GM21381 (cell line): ENCODE measurements around the gene SCRT2.
"Not testable (repeated sequence)": the region's sequence is repeated elsewhere in the genome, so short reads cannot be mapped to it uniquely, and the experiment has no call there.

Experiments
- ATAC-seq: cut with Tn5 transposase; IDR thresholded peaks from one replicate; pipeline ENCODE4 v1.9.1; 2021; ENCODE audit warnings: mild to moderate bottlenecking, moderate library complexity; ENCODE audit not compliant: unreplicated experiment

SCRT2 gene

DNA sequence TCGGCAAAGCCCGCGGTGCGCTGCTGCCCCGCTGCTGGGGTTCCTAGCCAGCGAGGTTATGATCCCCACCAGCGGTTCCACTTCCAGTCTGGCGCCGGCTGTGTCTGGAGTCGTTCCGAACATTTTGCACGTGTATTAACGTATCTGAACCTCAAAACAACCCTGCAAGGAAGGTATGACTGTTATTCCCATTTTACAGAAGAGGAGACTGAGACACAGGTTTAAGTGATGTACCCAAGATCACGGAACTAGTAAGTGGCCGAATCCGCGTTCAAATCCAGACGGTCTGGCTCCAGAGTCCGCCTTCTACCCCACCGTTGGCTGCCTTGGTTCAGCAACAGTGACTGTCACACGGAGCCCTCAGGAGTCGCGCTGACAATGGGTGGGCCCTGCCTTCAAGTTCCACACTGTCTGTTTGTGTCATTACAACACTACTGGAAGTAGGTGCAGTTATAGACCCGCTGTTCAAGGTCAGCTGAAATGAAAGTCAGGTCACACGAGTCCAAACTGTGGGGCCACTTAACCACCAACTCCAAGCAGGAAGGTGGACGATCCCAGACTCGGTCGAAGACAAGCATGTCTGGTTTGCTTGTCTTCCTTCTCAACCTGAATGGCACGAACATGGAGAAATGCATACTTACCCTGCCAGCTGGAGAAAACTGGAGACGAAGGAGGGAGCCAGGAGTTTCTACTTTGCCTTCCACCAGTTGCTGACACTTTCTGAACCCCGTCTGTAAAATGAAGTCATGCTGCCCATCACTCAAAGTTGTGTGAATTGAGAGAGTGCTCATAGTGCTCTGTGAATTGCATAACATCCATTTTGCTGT, 21.8 kb downstream of the SCRT2 start:
- no peak for ATAC-seq

DNA sequence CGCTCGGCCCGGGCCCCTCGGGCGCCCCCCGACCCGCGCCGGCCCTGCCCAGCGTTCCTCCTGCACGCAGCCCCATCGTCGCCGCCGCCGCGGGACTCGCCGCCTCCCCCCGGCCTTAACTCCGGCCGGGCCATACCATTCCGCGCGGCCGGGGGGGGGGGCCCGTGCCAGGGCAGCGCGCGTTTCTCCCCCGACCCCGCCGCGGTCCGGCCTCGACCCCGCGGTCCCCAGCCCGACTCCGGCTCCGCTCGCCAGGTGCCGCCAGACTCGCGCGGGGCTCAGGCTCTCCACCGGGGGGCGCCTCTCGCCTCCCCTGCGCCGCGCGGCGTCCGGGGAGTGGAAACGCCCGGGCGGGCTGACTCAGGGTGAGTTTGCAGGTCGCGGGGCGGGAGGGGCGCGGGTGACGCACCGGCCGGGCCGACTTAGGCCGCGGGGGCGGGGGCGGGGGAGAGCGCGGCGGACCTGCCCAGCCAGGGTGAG, 22.5 kb downstream of the SCRT2 start, which contains the start of gene SRXN1:
Gene SRXN1, minus strand, starts transcription at position 91 of the 480 bp plus-strand sequence. Its CDS starts 15 bp downstream, at position 76.
- ATAC-seq = peak; percentile 87

DNA sequence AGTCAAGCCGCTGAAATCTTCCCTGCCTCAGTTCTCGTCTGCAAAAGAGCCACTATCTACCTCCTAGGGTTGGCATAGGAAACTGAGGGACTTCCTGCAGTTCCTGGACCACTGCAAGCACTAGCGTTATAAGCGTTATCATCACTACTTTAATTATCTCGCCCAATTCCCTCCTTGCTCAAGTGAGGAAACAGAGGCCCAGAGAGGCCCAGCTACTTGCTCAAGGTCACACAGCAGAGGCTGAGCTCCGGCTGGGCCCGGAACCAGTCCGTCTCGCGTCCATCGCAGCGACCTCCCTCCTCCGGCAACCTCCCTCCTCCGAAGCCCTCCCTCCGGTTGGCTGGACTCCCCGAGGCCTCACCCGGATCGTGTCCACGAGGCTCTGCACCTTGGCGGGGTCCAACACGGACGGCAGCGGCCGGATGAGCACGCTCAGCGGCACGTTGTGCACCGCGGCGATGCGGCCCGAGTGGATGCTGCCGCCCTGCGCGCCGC, 22.9 kb downstream of the SCRT2 start:
- ATAC-seq = peak; percentile 26

- no peak for ATAC-seq
These were observed 23.6 kb downstream of the SCRT2 start for GRCh38 chr20:651713-652614.

GRCh38 chr20:650954-651353, 24.6 kb downstream of the SCRT2 start:
- no peak for ATAC-seq

DNA sequence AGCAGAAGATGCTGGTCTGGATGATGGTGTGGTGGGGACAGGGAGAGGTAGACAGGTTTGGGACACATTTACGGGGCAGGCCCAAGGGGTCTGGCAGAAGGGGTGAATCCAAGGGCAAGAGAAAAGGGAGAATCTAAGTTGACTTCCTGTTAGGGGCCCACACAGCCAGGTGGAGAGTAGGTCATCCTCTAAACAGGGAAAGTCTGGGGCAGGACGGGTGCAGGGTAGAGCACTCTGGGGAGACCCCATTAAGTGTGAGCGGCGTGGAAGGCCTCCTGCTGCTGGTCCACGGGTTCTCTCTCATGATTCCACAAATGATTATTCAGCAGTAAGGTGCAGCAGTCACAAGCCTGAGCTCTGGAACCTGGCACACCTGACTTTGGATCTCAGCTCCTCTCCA, 25.3 kb downstream of the SCRT2 start:
- no peak for ATAC-seq

DNA sequence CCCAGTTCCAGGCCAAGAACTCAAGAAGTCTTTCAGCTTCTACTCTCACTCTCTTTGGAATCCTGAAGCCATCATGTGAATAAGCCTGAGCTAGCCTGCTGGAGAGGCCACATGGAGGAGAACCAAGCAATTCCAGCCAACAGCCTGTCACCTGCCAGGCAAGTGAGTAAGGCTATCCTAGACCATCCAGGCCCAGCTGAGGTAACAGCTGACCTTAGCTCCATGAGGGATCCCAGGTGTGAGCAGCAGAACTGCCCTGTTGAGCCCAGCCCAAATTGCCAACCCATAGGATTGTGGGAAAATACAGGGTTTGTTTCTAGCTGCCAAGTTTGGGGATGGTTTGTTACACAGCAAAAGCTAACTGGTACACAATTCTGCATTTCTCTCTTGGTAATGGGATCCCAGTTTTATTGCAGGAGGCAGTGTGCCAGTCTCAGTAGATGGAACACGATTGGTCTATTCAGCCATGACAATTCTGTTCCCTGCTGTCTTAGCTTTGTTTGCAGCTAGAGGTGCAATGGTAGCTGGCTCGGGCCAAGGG, 28.1 kb downstream of the SCRT2 start:
- ATAC-seq = no peak

GRCh38 chr20:646868-647233, 28.8 kb downstream of the SCRT2 start:
- no peak for ATAC-seq

GRCh38 chr20:646107-646867, 29.3 kb downstream of the SCRT2 start:
- ATAC-seq = no peak

DNA sequence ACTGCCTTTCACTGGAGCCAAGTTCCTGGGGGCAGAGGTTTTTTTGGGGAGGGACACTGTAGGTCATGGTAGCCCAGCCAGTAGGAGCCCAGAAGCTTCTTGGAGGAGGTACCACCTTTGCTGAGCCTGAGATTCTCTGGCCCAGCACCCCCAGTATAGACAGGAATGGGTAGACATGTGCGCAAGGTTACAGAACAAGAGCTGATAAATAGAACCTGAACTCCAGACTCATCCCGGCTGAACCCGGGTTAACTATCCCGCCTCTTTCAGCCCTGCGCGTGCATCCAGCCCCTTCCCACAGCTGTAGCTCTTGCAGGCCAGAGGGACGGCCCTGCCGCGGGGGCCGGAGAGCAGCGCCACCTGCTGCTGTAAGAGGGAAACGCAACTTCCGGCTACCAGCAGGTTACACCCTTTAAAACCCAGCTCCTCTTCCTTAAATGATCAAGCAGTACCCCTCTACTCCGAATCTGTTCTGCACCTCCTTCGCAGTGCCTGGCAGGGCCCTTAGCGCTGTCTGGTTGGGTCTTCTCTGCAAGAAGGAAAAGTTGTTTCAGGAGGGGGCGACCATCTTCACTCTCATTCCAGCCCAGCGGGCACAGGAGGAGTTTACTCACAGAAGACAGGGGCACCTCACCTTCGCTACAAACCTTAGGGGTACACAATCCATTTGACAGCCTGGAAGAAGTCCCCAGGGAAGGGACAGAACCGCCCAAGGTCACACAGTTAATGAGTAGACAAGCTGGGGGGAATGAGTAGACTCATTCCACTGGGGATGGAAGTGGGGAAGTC, 30.1 kb downstream of the SCRT2 start:
- ATAC-seq = peak; percentile 56

DNA sequence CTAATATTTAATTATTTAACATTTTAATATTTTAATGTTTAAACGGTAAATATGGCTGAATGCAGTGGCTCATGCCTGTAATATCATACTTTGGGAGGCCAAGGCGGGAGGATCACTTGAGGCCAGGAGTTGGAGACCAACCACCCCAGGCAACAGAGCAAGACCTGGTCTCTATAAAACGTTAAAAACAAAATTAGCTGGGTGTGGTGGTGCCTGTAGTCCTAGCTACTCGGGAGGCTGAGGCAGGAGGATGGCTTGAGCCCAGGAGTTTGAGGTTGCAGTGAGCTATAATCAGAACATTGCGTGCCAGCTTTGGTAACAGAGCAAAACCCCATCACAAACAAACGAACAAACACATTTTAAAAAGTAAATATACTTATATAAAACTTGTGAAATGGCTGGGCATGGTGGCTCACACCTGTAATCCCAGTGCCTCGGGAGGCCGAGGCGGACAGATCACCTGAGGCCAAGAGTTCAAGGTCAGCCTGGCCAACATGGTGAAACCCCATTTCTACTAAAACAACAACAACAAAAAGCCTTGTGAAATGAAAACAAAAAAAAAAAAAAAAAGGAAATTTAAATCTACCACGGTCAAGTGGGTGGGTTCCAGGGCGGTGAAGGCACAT, 30.8 kb downstream of the SCRT2 start:
- no peak for ATAC-seq

DNA sequence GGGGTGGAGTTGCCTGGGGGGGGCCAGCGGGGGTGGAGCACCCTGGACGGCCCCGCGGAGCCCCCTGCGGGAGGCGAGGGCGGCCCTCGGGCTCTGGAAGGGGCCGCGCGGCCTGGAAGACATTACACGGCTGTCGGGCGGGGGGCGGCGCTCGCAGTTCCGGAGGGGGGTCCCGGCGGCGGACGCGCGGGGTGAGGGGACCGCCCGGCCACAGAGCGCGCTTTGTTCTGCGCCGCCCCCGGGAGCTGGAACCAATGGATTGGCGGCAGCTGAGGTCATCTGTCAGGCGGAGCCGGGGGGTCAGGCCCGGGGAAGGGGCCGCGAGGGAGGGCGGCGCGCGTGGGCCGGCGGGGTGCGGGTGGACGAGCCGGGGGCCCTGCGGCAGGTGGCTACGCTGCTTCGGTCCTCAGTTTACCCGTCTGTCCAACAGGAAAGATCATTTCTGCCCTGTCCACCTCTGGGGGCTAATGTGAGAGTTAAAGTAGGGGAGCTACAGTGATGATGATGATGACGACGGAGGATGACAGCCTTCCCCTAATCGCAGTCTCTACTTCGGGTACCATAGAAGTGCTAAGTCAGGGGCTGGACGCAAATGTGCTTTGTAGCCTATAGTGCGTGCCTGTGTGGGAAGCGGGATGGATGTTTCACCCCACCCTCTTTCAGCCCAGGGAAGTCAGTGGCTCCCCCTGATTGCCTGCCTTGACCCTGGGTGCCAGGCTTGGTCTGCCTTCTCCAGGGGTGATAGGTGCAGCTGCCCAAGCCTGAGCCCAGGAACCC, 33.0 kb downstream of the SCRT2 start:
- no peak for ATAC-seq

GRCh38 chr20:642013-642397, 33.6 kb downstream of the SCRT2 start:
- not testable (repeated sequence) for ATAC-seq

DNA sequence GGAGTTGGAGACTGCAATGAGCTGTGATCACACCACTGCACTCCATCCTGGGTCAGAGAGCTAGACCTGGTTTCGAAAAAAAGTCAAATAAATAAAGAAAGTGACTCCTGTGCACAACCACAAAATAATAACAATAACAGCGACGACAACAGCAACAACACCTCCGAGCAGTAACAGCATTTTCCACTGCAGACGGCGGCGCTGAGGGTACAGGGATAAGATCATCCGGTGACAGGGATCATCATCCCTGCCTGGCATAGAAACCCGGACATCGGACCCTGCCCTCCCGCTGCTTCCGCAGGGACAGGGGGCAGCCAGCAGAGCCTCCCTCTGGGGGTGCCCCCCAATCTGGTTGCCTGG, 34.1 kb downstream of the SCRT2 start:
- ATAC-seq = no peak

- ATAC-seq = no peak
These were observed 34.7 kb downstream of the SCRT2 start for GRCh38 chr20:640674-641515.

- ATAC-seq = no peak
These were observed 37.0 kb downstream of the SCRT2 start for GRCh38 chr20:638579-638978.

DNA sequence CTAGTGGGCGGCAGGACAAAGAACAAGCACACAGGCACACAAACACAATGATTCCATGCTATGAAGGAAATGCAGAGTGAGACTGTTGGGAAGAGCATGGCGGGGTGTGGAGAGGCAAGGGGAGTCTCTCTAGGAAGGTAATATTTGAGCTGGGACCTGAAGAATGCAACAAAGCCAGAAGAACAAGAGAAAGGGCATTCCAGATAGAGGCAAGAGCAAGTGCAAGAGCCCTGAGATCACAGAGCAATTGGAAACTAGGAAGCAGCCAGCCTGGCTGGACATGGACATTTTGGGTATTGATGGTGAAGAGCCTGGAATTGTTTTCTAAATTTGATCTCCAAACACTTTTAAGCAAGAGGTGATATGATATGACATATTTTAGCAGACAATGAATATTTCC, 38.0 kb downstream of the SCRT2 start:
- ATAC-seq = no peak

DNA sequence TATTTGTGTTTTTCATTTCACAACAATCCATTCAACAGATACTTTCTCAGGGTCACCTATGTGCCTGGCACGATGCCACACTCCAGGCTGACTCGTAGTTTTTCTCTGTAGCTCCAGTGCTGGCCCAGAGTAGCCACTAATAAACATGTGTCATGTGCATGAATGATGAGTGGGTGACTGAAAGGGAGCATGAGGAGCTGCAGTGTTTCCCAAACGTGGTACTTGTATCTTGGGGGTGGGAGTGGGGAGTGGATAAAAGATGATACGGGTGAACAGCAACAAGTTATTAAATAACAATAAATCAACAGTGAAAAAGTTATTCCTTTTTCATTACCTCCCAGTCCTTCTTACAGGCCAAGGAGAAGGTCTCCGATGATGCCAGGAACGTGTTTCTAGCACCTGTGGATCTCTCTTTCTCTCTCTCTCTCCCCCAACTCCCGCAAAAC, 39.7 kb downstream of the SCRT2 start:
- no peak for ATAC-seq
